Esophagus muscularis mucosa (tissue), 3 donors: ENCODE data around the gene NTRK2.

Experiments used
- POLR2AphosphoS5 ChIP-seq, 2 donors: sonication (generic); formaldehyde crosslinking; IDR thresholded peaks; one replicate each; pipeline ENCODE4 v1.6.1; 2017; ENCODE audit warnings: antibody characterized with exemption in 2 of 2
- TF ChIP-seq, protein P1 (sequence below), 3 experiments: fragments of 200-600 bp in 2 of 3; fragments of 450-650 bp in 1 of 3; sonication (generic) in 2 of 3; IDR thresholded peaks; one replicate each; pipeline ENCODE4 v1.5.1; 2017 to 2019; ENCODE audit warnings: antibody characterized with exemption in 3 of 3, mild to moderate bottlenecking in 2 of 3, moderate library complexity in 1 of 3

DNA sequence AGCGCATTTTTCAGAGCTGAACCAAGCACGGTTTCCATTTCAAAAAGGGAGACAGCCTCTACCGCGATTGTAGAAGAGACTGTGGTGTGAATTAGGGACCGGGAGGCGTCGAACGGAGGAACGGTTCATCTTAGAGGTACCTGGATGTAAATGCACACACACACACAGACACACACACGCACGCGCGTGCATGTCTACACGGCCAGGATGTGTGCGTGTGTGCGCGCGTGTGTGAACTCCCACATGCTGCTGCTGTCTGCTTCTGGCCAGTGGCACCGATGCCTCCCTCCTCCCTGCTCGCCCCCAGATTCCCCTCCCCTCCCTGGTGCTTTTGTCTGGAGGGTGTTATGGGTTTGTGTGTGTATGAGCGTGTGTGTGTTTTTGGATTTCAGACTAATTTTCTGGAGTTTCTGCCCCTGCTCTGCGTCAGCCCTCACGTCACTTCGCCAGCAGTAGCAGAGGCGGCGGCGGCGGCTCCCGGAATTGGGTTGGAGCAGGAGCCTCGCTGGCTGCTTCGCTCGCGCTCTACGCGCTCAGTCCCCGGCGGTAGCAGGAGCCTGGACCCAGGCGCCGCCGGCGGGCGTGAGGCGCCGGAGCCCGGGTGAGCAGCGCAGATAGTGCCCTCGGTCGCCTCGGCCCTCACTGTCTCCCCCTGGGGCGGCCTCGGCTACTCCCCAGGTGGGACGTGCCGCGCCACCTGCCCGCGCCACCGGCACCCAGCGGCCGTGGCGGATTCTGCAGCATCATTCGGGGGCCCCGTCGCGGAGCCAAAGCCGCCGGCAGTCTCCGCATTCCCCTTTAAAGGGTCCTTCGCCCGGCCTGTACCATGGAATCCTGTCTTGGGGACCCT lies at the start of gene NTRK2:
- no peak for TF ChIP-seq POLR2AphosphoS5 (IDR thresholded peaks at IDR 0.05)
- TF ChIP-seq, protein P1, sequence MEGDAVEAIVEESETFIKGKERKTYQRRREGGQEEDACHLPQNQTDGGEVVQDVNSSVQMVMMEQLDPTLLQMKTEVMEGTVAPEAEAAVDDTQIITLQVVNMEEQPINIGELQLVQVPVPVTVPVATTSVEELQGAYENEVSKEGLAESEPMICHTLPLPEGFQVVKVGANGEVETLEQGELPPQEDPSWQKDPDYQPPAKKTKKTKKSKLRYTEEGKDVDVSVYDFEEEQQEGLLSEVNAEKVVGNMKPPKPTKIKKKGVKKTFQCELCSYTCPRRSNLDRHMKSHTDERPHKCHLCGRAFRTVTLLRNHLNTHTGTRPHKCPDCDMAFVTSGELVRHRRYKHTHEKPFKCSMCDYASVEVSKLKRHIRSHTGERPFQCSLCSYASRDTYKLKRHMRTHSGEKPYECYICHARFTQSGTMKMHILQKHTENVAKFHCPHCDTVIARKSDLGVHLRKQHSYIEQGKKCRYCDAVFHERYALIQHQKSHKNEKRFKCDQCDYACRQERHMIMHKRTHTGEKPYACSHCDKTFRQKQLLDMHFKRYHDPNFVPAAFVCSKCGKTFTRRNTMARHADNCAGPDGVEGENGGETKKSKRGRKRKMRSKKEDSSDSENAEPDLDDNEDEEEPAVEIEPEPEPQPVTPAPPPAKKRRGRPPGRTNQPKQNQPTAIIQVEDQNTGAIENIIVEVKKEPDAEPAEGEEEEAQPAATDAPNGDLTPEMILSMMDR (IDR thresholded peaks at IDR 0.05), result no peak
